ENCODE measurements around the gene EHD4. TPM values are rescaled to one million over a fixed set of nuclear protein-coding genes. Genes with fewer than 3 reads are reported as not detected.

Gene EHD4
- total and polyA plus RNA-seq, 2 experiments from 2014 or later = 27.3 to 34.7 TPM

DNA sequence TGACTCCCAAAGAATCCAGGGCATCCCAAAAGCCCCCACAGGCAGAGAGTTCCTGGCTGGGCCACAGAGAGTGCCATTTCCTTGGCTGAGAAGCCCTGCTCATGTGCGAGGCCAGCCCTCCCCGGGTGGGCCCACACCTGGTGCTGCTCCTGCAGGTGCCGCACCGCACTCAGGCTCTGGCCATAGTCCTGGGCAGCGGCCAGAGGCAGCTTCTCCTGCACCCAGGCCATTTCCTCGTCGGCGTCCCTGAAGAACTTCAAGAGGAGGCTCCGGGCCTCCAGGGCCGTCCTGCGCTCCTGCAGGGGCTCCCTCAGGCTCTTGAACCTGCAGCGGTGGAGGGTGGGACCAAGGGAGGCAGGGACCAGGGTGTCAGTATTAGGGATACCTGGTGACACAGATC, 115.6 kb downstream of the EHD4 start:
- Histone ChIP-seq H2AFZ (no peak overlapping the region), H4K20me1 (ENCODE audit: insufficient read depth, poor library complexity, severe bottlenecking) (no peaks in the 10 kb centered on the region), H3K27me3 (no peaks in the 10 kb centered on the region), H3K27ac (no peak overlapping the region), H3K9me2 (replicated peaks; ENCODE audit: insufficient read depth) (no peaks in the 10 kb centered on the region), H3K4me1 (ENCODE audit: insufficient read depth) (no peaks in the 10 kb centered on the region), H3K4me2 (no peak overlapping the region), H3K9me3 (ENCODE audit: low read depth) (no peaks in the 10 kb centered on the region), H3K79me2 (no peaks in the 10 kb centered on the region), H3K4me3 (no peak overlapping the region), H3K36me3 (replicated peaks; ENCODE audit: insufficient read depth, low read depth) (no peaks in the 10 kb centered on the region)
- TF ChIP-seq EZH2 (IDR thresholded peaks at IDR 0.05; ENCODE audit: borderline replicate concordance) (no peak), EZH2phosphoT487 (IDR thresholded peaks at IDR 0.05; ENCODE audit: low read depth, severe bottlenecking, unreplicated experiment) (no peak)
- TF ChIP-seq, protein P1, sequence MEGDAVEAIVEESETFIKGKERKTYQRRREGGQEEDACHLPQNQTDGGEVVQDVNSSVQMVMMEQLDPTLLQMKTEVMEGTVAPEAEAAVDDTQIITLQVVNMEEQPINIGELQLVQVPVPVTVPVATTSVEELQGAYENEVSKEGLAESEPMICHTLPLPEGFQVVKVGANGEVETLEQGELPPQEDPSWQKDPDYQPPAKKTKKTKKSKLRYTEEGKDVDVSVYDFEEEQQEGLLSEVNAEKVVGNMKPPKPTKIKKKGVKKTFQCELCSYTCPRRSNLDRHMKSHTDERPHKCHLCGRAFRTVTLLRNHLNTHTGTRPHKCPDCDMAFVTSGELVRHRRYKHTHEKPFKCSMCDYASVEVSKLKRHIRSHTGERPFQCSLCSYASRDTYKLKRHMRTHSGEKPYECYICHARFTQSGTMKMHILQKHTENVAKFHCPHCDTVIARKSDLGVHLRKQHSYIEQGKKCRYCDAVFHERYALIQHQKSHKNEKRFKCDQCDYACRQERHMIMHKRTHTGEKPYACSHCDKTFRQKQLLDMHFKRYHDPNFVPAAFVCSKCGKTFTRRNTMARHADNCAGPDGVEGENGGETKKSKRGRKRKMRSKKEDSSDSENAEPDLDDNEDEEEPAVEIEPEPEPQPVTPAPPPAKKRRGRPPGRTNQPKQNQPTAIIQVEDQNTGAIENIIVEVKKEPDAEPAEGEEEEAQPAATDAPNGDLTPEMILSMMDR (IDR thresholded peaks at IDR 0.05; ENCODE audit: poor library complexity) = no peak
- WGBS (ENCODE audit: low lambda C conversion rate, missing lambda C conversion rate) = 98% methylated on average over 11 of the region's 12 CpGs
- no peak for DNase-seq (ENCODE audit: low spot score)

DNA sequence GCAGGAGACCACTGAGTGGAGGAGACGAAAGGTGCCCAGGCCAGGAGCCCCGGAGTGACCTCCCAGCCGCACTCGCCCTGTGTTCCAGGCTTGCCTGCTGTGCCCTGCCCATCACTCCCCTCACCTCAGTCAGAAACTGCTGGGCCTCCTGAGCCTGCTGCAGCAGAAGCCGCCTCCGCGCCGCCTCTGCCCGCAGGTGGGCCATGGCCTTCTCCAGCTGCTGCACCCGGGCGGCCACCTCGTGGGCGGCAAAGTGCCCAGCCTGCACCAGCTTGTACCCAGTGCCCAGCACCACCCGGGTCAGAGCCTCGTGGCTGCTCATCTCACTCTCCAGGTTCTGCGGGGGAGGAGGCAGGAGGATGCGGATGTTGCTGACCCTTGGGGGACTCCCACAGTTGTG, 116.1 kb downstream of the EHD4 start:
- Histone ChIP-seq H3K4me1 (ENCODE audit: insufficient read depth) (no peaks in the 10 kb centered on the region), H3K9me2 (replicated peaks; ENCODE audit: insufficient read depth) (no peaks in the 10 kb centered on the region), H3K79me2 (no peaks in the 10 kb centered on the region), H3K4me3 (no peak overlapping the region), H3K27ac (no peak overlapping the region), H3K27me3 (no peaks in the 10 kb centered on the region), H3K36me3 (replicated peaks; ENCODE audit: insufficient read depth, low read depth) (no peaks in the 10 kb centered on the region), H4K20me1 (ENCODE audit: insufficient read depth, poor library complexity, severe bottlenecking) (no peaks in the 10 kb centered on the region), H3K9me3 (ENCODE audit: low read depth) (no peaks in the 10 kb centered on the region), H3K4me2 (no peak overlapping the region), H2AFZ (no peak overlapping the region)
- TF ChIP-seq, protein P1 (IDR thresholded peaks at IDR 0.05; ENCODE audit: poor library complexity) = no peak
- TF ChIP-seq EZH2 (IDR thresholded peaks at IDR 0.05; ENCODE audit: borderline replicate concordance) (no peak), EZH2phosphoT487 (IDR thresholded peaks at IDR 0.05; ENCODE audit: low read depth, severe bottlenecking, unreplicated experiment) (no peak)
- no peak for DNase-seq (ENCODE audit: low spot score)
- 94% methylated on average over 17 of the region's 17 CpGs for WGBS (ENCODE audit: low lambda C conversion rate, missing lambda C conversion rate)

DNA sequence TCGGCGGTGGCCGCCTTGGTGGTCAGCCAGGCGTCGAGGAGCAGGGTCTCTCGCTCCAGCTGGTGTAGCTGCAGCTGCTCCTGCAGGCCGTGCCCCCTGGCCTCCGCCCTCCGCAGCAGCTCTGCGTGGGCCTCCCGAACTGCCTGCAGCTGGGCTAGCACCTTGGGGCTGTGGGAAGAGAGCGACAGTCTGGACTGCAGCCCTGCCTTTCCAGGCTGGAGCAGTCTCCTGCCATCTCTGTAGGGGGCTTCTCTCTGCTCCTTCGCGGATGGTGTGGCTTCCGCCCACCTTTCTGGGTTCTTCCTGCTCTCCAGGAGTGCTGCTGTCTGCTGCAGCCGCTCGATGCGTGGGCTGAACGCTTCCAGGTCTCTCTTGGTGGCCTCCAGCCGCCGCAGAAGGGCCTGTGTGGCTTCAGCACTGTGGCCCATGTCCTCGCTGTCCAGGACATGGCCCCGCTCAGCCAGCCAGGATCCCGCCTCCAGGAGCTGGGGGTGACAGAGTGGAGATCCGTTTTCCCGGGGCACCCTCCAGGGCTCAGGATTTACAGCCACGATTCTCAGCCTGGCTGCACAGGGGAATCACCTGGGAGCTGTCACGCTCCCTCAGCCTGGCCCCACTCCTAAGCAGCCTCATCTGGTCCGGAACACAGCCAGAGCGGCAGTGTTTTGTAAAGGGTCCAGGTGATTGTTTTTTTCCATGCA, 116.9 kb downstream of the EHD4 start:
- no peak overlapping the region for H3K4me2 ChIP-seq
- H3K36me3 ChIP-seq (replicated peaks; ENCODE audit: insufficient read depth, low read depth) = no peaks in the 10 kb centered on the region
- no peaks in the 10 kb centered on the region for H4K20me1 ChIP-seq (ENCODE audit: insufficient read depth, poor library complexity, severe bottlenecking)
- no peaks in the 10 kb centered on the region for H3K9me3 ChIP-seq (ENCODE audit: low read depth)
- TF ChIP-seq EZH2 (IDR thresholded peaks at IDR 0.05; ENCODE audit: borderline replicate concordance) (no peak), EZH2phosphoT487 (IDR thresholded peaks at IDR 0.05; ENCODE audit: low read depth, severe bottlenecking, unreplicated experiment) (no peak)
- TF ChIP-seq, protein P1 (IDR thresholded peaks at IDR 0.05; ENCODE audit: poor library complexity) = no peak
- H3K27me3 ChIP-seq = no peaks in the 10 kb centered on the region
- H3K4me3 ChIP-seq = no peak overlapping the region
- H3K4me1 ChIP-seq (ENCODE audit: insufficient read depth) = no peaks in the 10 kb centered on the region
- no peaks in the 10 kb centered on the region for H3K79me2 ChIP-seq
- no peaks in the 10 kb centered on the region for H3K9me2 ChIP-seq (replicated peaks; ENCODE audit: insufficient read depth)
- no peak for DNase-seq (ENCODE audit: low spot score)
- no peak overlapping the region for H3K27ac ChIP-seq
- 74% methylated on average over 29 of the region's 30 CpGs for WGBS (ENCODE audit: low lambda C conversion rate, missing lambda C conversion rate)
- H2AFZ ChIP-seq = no peak overlapping the region

Data from hepatocyte (in vitro differentiated cells).